ENCODE results near the gene FLNB.

The FLNB gene, protein sequence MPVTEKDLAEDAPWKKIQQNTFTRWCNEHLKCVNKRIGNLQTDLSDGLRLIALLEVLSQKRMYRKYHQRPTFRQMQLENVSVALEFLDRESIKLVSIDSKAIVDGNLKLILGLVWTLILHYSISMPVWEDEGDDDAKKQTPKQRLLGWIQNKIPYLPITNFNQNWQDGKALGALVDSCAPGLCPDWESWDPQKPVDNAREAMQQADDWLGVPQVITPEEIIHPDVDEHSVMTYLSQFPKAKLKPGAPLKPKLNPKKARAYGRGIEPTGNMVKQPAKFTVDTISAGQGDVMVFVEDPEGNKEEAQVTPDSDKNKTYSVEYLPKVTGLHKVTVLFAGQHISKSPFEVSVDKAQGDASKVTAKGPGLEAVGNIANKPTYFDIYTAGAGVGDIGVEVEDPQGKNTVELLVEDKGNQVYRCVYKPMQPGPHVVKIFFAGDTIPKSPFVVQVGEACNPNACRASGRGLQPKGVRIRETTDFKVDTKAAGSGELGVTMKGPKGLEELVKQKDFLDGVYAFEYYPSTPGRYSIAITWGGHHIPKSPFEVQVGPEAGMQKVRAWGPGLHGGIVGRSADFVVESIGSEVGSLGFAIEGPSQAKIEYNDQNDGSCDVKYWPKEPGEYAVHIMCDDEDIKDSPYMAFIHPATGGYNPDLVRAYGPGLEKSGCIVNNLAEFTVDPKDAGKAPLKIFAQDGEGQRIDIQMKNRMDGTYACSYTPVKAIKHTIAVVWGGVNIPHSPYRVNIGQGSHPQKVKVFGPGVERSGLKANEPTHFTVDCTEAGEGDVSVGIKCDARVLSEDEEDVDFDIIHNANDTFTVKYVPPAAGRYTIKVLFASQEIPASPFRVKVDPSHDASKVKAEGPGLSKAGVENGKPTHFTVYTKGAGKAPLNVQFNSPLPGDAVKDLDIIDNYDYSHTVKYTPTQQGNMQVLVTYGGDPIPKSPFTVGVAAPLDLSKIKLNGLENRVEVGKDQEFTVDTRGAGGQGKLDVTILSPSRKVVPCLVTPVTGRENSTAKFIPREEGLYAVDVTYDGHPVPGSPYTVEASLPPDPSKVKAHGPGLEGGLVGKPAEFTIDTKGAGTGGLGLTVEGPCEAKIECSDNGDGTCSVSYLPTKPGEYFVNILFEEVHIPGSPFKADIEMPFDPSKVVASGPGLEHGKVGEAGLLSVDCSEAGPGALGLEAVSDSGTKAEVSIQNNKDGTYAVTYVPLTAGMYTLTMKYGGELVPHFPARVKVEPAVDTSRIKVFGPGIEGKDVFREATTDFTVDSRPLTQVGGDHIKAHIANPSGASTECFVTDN (N-terminal part only)

DNA sequence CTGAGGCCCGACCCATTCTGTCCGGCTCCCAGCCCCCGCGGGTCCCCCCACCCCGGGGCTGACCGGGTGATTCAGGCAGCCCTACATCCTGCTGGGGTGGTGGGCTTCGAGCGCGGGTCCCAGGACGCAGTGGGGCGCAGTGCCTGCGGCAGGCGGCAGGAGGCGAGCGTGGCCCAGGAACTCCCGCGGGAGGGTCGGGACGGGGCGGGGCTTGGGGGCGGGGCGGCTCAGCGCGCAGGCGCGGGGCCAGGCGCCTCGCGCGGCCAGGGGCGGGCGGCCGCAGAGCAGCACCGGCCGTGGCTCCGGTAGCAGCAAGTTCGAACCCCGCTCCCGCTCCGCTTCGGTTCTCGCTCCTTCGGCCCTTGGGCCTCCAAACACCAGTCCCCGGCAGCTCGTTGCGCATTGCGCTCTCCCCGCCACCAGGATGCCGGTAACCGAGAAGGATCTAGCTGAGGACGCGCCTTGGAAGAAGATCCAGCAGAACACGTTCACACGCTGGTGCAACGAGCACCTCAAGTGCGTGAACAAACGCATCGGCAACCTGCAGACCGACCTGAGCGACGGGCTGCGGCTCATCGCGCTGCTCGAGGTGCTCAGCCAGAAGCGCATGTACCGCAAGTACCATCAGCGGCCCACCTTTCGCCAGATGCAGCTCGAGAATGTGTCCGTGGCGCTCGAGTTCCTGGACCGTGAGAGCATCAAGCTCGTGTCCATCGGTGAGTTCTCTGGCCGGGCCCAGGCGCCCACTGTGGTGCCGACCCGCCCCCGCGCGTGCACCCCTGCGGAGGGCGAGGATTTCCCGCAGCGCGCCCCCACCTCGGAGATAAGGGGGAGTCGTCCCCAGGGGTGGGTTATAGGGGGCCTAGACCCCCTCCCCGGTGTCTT is at the start of gene FLNB:
FLNB (plus strand) TSS at position 282 of the 885 bp plus-strand sequence; CDS start at position 425, 143 bp downstream.
- DNase-seq = peak; percentile 66 to 89 (median 80)

DNA sequence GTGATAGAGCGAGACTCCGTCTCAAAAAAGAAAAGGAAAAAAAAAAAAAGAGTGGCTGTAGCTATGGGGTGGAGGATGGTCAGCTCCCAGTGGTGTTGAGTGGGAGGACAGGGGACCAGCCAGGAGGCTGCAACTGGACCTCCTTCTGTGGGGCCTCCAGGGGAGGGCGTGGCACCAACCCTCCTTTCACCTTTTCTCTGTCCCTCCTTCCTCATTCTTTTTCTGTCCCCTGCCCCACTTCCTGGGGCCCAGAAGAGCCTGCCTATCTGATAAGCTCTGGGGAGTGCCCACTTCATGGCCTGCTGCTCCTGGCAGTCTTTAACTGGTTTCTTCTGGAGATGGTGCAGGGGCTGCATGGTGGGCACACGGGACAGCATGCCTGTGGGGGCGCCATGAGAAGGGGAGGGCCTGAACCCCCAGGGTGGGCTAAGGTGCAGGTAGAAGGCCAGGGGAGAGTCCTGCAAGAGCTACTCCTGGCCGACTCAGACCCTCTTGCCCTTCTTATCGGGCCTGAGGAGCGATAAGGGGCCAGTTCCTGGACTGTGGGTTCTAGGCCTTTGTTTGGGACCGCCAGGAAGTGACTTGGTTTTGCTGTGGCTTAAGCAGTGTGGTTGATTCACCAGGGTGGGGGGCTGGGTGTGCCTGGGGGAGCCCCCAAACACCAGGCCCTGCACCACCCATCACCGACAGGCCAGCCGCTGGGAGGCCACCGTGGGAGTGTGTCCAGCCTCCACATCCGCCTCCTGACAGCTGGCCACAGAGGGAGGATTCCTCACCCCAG is 49.4 kb upstream of the FLNB start:
- DNase-seq = no peak

DNA sequence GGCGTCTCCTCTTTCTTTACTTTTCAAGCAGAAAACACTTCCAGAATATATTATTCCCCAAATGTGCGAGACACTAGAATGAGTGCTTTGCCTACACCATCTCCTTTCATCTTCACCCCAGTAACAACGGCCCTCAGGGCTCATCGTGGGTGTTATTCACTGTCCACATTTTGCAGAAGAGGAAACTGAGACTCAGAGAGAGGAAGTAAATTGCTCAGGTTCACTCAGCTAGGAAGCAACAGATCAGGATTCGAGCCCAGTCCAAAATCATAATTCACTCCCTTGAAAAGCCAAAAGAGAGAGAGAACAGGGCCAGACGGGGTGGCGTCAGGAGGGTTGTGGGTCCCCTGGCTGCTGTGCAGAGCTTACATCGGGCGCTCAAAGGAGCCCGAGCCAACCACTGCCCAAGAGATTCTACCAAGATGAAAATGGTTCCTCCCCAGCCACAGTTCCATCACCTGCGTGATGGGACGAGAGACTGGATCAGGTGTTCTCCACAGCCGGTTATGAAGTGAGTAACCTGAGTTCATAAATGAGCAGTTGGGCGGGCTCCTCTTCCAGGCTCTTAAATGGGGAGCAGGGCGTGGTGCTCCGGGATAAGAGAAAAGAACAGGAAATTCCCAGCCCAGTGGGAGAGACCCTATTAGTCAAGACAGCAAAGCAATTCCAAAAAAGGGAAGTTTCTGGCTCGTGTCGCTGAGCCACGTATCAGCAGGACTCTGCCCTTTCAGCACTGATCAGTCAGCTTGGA is 48.6 kb upstream of the FLNB start:
- no peak for DNase-seq

DNA sequence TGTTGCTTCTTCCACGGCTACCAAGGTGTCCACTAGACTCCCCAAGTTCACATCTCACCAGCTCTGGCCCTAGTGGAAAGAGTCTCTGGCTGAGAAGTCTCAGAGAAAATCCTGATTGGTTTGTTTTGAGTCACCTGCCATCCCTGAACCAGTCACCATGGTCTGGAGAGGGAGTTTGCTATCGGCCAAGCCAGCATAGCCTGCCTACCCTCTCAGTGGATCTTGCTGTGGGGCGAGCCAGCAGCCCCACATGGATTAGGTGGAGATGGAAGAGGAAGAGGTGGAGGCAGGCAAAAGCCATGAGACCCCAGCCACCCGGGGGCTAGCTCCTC is 48.1 kb upstream of the FLNB start:
- no peak for DNase-seq

DNA sequence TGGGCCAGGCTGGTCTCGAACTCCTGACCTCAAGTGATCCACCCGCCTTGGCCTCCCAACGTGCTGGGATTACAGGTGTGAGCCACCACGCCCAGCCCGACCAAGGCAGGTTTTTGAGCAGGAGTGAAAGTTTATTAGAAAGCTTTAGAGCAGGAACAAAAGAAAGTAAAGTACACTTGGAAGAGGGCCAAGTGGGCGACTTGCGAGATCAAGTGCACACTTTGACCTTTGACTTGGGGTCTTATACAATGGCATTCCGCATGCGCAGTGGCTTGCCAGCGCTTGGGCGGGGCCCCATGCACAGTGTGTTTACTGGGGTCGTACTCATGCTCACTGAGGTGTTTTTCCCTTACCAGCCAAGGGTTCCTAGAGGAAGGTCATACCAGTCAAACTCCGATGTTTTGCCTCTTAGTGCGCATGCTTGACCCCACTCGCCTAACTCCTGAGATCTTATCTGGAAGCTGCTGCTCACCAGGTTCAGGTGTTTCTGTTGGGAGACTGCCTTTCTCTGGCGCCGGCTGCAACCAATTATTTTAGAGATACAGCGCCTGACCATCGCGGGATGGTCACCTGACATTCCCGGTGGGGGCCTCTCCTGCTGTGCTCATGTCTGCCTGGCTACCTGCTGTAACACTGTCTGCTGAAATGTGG is 46.9 kb upstream of the FLNB start:
- no peak for DNase-seq

DNA sequence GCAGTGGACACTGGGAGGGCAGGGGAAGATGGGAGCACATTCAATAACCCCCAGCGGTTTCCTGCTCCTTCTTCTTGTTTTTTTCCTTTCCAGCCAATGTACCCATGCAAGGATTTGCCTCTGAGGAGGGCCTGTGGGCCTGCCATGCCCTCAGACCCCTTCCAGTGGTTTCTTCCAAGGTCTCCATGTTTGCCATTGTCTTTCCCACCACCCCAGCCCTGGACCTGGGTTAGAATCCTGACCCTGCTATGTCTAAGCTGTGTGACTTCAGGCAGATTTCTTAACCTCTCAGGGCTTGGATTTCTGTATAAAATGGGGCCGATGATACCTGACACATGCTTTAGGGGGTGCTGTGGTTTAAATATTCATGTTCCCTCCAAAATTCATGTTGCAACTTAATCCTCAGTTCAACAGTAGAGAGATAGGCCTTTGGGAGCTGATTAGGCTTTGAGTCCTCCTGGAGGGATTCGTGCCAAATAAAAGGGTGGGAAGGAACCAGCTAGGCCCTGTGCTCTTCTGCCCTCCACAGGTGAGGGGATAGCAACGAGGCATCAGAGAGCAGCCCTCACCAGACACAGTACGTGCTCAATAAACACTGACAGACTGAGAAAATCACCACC is 46.3 kb upstream of the FLNB start:
- DNase-seq = no peak

DNA sequence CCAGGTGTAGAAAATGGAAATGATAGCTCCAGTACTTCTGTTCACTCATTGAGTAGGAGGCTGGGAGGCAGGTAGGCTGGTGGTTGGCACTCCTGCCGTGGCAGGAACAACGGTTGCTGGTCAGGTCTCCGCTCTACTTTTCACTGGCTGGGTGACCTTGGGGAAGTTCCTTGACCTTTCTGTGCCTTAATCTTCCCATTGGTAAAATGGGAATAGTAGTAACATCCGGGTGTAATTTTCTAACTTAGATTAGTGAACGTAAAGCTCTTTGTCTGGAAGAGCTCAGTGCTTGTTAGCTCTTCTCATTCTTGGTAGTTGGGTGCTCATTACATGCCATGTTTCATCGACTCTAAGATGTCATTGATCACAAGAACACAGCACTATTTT is 45.8 kb upstream of the FLNB start:
- DNase-seq = no peak

DNA sequence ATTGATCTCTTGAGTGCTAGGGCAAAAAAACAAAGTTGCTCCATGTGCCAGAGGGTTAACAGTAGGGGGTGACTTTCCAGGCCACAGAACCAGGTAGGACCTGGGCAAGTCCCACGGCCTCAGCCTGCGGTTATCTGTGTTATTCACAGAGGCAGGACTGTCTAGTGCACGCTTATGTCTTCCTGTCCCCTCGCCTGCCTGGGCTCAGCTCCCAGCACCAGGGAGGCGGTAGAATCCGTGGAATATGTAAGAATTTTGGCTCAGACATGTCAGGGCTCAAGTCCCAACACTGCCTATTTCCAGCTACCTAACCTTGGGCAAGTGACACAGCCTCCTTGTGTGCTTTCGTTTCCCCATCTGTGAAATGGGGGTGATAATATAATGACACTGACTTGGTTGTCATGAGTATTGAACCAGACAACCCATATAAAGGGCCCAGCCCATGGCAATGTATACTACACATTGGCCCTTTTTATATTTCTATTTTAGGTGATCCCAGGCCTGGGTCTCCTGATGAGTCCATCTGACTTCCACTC is 44.3 kb upstream of the FLNB start:
- no peak for DNase-seq

DNA sequence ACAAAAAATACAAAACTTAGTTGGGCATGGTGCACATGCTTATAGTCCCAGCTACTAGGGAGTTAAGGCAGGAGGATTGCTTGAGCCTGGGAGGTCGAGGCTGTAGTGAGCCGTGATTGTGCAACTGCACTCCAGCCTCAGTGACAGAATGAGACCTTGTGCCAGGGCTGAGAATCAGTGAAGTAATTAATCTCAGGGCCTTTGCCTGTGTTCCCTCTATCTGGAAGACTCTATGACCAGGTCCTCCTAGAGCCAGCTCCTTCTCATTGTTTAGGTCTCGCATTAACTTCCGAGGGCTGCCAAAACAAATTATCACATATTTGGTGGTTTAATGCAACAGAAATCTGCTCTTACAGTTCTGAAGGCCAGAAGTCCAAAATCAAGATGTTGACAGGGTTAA is 41.4 kb upstream of the FLNB start:
- no peak for DNase-seq

DNA sequence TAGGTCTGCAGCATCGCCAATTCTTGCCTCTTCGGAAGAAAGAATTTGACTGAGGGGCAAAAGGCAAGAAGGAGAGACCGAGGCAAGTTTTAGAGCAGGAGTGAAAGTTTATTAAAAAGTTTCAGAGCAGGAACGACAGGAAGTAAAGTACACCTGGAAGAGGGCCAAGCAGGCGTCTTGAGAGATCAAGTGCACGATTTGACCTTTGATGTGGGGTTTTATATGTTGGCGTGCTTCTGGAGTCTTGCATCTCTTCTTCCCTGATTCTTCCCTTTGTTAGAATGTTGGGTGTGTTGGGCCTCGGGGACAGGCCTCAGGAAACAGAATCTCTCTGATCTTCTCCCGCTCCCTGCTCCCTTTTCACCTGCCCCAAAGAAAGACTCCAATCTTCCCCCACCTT is 40.6 kb upstream of the FLNB start:
- peak in 1 of 4 experiments; percentile 16 for DNase-seq

DNA sequence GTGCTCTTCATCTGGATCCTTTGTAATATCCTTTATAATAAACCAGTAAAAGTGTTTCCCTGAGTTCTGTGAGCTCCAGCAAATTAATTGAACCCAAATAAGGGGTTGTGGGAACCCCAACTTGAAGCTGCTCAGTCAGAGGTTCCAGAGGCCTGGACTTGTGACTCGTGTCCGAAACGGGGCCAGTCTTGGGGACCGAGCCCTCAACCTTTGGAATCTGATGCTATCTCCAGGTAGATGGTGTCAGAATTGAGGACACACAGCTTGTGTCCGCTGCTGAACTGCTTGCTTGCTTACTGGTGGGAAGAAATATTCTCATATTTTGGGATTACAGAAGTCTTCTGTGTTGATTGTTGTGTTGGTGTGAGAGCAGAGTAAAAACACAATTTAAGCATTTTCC is 39.7 kb upstream of the FLNB start:
- DNase-seq = no peak

DNA sequence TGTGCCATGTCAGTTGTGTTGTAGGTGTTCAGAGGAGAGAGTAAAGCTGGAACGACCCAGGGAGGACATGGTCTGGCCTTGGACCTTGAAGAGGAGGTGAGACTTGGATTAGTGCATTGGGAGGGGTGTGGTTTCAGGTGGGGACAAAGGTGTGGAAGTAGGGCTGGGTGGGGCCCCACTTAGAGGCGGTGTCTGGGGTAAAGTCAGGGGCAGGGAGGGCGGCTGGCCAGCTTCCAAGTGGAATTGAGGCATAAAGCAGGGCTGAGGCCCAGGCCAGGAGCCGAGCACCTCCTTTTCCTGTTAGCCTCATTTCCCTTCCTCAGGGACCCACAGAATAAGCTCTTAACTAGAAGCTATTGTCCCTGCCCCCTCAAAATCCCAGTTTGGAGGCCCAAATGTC is 36.2 kb upstream of the FLNB start:
- no peak for DNase-seq

DNA sequence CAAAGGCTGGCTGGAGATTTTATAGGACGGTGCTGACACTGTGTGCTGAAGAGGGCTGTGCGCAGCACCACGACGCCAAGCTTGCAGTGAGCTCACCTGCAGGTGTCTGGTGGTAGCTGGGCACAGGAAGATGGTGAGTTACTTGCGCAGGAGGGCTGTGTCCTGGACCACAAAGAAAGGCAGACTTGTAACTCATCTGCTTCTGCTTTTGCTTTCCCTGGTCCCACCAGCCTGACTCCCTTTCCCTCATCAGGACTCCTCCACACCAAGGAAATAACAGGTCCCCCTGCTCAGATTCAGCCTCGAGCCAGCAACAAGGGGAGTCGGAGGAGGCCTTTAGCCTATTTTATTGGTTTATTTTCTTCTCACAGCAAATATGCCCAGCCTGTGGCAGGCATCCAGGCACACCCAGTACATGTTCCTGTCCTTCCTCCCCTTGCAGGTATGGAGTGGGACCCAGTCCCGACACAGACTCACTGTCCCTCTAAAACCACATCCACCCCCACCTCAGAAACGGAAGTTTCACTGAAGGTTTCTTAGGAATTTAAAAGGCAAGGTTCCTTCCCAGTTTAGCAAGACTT is 35.6 kb upstream of the FLNB start:
- DNase-seq = no peak

DNA sequence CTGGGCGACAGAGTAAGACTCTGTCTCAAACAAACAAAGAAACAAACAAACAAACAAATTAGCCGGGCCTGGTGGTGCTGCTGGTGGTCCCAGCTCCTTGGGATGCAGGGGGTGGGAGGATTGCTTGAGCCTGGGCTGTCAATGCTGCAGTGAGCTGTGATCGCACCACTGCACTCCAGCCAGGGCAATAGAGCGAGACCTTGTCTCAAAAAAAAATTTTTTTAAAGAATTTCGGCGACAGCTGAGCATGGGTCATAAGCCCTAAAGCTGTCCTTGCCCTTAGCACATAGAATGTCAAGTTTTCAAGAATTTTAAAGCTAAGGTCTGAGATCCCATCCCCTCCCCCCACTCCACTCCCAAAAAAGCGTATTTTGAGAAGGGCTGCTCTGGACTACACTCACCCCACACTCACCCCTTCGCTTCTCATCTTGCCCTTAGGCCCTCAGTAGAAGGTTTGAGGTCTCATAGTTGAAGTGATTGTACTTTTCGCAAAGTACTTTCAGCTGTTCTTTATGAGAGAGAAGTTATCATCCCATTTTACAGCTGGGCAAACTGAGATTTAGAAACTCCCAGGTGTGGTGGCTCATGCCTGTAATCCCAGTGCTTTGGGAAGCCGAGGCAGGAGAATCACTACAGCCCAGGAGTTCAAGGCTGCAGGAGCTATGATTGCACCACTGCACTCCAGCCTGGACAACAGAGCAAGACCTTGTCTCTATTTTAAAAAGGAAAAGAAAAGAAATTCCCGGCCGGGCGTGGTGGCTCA is 34.3 kb upstream of the FLNB start:
- no peak for DNase-seq

DNA sequence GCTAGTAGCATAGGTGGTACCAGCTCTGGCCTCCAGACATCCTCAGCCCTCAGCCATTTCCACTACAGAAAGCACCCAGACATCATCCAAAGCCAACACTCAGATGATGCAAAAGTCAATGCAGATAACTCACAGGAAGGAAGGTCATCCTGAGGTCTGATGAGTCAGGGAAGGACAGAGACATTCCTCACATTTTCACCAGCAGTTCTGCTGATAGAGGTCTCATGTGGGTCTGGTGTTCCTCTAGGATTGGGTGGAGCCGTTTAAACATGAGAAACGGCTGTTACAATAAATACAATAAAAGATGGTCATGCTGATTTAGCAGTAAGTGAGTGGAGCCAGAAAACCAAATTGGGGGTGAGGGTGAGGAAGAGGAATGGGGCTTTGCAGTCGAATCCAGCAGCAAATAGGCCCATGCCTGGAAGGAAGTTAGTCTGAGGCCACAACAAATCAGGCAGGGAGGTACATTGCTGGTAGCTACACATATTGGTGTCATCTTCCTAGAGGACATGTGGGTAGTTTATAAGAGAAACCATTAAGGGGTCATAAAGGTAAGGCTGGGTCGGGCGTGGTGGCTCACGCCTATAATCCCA is 33.3 kb upstream of the FLNB start:
- no peak for DNase-seq

DNA sequence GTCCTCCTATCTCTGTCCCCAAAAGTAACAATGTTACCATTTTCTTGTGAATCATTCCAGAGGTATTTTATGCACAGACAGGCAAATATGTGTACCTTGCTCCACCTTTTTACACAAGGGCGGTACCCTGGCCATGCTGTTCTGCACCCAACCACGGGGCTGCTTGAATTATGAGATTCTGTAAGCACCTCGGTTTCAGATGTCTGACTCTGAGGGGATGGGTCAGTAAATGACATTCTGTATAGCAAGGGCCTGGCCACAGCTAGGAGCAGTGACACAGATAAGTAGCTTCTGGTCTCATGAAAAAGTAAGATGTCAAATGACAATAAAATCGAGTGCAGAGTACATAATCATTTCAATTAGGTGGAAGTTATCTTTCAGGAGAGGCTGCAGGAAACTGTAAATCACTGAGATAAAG is 30.4 kb upstream of the FLNB start:
- no peak for DNase-seq

DNA sequence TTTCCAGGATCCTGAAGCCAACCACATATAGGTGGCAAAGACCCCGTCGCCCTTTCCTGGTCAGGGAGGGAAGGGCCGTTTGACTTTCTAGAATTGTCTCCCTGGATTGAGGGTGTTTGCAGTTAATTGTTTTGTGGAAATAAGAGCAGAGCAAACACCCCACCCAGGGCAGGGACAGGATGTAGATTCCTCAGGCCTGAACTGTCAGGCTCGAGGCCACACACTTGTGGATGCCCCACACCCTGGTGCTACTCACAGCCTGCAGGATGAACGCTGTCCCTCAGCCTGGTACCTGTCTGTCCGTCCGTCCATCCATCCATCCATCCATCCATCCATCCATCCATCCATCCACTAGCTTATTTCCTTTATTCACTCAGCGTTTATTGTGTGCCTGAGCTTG is 29.9 kb upstream of the FLNB start:
- DNase-seq = no peak

DNA sequence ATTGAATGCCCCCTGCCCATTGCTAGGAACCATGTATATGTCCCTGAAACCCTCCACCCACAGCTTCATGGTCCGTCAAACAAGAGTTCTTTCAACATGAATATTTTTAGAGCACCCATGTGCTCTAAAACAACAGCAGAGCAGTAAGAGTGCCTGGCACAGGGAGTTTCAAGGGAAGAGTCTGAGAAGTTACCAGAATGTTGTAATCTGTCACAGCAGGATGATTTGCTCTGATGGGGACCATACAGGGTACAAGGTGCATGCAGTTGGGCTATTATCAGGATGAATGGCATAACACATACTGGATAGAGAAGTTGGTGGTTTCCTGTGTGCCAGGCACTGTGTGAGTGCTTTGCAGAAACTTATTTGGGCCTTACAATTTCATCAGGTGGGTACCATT is 27.8 kb upstream of the FLNB start:
- no peak for DNase-seq

Data from activated naive CD4-positive, alpha-beta T cell (primary cell).